GM19099 (cell line): ENCODE data around the gene BCAS1.

Experiments
- POLR2A ChIP-seq: IDR thresholded peaks from 3 replicates; pipeline ENCODE4 v1.6.1; 2011; ENCODE audit warnings: low read depth; ENCODE audit not compliant: insufficient read length; ENCODE audit errors: extremely low read depth

BCAS1 gene

GRCh38 chr20:54090230-54091119 is 20.1 kb upstream of the BCAS1 start:
- TF ChIP-seq POLR2A, result no peak

- no peak for TF ChIP-seq POLR2A
These were observed 18.0 kb upstream of the BCAS1 start for GRCh38 chr20:54088430-54088829.

DNA sequence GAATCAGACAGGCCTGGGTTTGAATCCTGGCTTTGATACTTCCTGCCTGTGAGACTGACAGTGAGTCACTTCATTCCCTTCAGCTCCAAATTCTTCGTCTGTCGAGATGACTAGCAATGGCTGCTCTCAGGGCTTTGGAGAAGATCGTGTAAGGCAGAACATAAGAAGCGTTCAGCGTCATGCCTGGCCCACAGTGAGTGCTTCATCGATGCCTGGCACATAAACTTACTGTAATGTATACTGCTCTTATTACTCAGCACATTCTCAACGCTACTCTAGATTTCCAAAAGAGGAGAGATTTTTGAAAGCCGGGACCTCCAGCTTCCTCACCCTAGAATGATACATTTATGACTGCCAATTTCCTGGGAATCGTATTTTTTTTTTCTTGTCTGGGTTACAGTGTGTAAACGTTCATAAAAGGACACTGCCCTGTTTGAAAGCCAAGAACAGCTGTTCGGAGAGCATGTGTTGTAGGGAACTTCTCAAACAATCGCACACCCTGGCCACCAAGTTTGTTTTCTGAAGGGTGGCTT is 16.2 kb upstream of the BCAS1 start:
- TF ChIP-seq POLR2A, result no peak

DNA sequence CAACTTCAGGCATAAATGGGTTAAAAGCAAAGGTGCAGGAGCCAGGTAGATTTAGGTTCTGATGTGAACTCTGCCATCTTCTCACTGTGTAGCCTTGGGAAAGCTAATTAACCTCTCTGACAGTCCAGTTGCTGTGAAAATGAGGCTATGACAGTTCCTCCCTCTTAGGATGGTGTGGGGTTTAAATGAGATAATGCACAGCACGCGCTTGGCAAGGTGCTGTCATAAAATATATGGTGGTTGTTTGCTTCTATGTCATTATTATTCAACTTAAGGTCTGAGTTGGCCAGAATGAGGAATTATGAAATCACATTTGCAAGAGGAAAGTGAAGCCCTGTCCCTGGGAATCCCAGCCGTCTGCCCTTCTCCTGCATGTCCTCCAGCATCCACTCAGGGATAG is 15.5 kb upstream of the BCAS1 start:
- no peak for TF ChIP-seq POLR2A

DNA sequence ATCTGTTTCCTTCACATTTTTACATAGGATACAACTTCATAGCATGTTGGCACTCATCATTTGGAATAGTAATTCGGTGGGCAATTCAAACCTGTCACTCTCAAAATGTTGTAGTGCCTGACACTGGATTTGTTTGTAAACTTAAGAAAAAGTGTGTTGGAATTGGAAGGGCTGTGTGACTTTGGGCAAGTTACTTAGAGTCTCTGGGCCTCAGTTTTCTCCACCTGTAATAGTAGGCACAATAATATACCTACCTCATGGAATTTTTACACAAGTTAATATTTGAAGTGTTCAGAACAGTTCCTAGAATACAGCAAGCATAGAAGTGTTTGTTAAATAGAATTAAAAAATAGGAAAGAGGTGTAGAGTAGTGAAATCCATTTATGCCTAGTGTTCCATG is 15.0 kb upstream of the BCAS1 start:
- TF ChIP-seq POLR2A, result no peak

GRCh38 chr20:54084727-54085388 is 14.5 kb upstream of the BCAS1 start:
- no peak for TF ChIP-seq POLR2A

DNA sequence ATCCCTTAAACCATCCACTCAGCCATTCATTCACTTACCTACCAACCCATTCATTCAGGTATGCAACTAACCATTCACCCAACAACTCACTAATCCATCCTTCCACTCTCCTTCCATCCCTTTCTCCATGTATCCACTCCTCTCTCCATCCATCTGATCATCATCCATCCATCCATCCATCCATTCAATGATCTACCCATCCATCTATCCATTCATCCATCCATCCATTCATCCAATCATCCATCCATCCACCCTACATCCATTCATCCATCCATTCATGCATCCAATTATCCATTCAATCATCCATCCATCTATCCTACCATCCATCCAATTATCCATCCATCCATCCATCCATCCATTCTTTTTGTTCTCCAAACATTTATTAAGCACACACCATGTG is 13.8 kb upstream of the BCAS1 start:
- no peak for TF ChIP-seq POLR2A

- TF ChIP-seq POLR2A, result no peak
These were observed 13.1 kb upstream of the BCAS1 start for GRCh38 chr20:54083459-54083858.

GRCh38 chr20:54082100-54082499 is 11.7 kb upstream of the BCAS1 start:
- TF ChIP-seq POLR2A, result no peak

DNA sequence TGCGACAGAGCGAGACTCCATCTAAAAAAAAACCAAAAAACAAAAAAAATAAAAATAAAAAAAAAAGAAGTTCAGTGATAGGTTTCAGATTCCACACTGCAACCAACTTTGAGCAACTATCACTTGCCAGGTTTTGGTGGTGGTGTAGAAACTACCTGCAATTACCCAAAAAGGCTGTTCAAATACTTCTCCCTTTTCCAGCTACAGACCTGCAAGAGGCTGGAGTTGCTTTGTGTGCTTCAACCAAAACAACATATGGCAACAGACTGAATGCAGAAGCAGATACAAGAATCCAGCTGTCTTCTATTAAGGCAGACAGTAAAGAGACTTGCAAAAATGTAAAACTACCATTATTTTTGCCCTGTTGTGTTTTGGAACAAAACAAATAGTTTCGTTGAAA is 9.3 kb upstream of the BCAS1 start:
- TF ChIP-seq POLR2A, result no peak

DNA sequence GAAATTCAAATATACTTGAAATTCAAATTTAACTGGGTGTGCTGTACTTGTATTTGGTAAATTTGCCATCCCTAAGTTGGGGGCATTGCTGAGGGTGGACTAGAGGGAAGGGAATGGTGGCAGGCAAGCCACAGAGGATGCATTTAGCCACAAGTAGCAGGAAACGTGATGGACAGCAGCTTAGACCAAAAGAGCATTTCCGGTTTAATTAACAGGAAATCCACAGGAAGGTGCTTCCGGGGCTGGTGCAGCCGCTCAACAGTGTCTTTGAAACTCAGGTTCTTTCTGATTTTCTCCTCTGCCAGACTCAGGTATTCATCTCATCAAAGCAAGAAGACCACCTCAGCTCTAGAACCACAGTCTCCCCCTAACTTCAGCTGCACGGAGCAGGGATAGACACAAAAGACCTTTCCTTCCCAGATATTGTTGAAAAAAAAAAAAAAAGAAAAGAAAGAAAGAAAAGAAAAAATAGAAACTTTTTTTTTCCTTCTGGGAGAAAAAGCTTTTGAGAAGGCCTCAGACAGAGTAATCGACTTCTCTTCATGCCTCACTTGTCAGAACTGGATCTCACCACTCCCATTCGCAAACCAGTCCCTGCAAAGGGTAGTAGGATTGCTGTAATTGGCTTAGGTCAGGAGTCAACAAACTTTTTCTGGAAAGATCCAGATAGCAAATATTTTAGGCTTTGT is 8.0 kb upstream of the BCAS1 start:
- TF ChIP-seq POLR2A, result no peak

GRCh38 chr20:54076259-54076658 is 5.9 kb upstream of the BCAS1 start:
- no peak for TF ChIP-seq POLR2A

DNA sequence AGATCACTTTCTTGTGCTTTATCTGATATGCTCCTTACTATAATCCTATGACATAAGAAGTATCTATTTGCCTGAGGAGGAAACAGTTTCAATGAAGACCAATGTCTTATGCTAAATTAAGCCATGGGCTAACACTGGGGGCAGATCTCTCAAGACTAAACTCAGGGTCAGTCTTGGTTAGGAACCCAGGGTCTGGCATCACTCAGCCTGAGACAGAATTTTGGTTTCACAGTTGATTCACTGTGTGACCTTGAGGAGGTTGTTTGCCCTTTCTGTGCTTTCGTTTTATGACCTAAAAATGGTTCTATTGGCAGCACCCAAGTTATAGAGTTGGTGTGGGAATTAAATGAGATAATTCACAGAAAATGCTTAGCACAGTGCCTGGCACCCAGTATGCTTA is 4.9 kb upstream of the BCAS1 start:
- TF ChIP-seq POLR2A, result no peak

GRCh38 chr20:54074511-54074910 is 4.1 kb upstream of the BCAS1 start:
- no peak for TF ChIP-seq POLR2A

DNA sequence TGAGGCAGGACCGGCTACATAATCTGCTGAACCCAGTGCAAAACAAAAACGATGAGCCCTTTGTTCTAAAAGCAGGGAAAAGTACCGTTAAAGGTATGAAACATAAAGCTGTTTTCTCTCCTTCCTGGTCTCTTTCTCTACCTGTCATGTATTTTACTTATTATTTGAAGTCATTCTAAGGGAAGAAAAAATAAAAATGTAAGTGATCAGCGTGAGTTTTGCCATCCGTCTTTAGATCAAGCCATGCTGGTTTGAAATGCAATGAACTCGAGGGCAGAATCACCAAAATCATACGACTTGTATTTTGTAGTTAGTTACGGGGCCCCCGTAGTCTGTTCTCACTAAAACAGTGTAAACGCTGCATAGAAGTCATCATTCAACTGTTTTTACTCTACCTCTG is 2.9 kb upstream of the BCAS1 start:
- TF ChIP-seq POLR2A, result no peak
